Naive thymus-derived CD8-positive, alpha-beta T cell (primary cell): ENCODE measurements around the gene ATAD3B. TPM values are rescaled to one million over a fixed set of nuclear protein-coding genes. Genes with fewer than 3 reads are reported as not detected.
"Not testable (repeated sequence)": the region's sequence is repeated elsewhere in the genome, so short reads cannot be mapped to it uniquely, and the experiment has no call there.

ENCODE experiments used
- ATAC-seq, 2 donors: fragments of 150-1000 bp; cut with Tn5 transposase in 1 of 2; sonication (Bioruptor Pico), chemical (Tn5 transposase) in 1 of 2; 1 replicate in 1 of 2; 2 replicates in 1 of 2; pipeline ENCODE4 v1.10.0; 2021; ENCODE audit warnings: mild to moderate bottlenecking in 2 of 2, moderate library complexity in 2 of 2
- POLR2A ChIA-PET: fragments of 350-600 bp; sonication (Branson Sonifier 250); formaldehyde crosslinking; loops from one replicate; lab custom pipeline; 2021; ENCODE audit warnings: antibody characterized with exemption; lab: Charles Lee
- DNase-seq, 10 donors: peaks; one replicate each; pipeline versions ENCODE4 v3.0.0 to v3.0.0-alpha.2; 2020 to 2022
- H3K27ac Mint-ChIP-seq, 10 donors: one replicate each; pipeline ENCODE4 v1.8.0; 2020 to 2022; ENCODE audit warnings: mild to moderate bottlenecking in 10 of 10, mixed read lengths in 10 of 10, moderate library complexity in 4 of 10, inconsistent platforms in 1 of 10
- H3K27me3 Mint-ChIP-seq, 5 donors: one replicate each; pipeline ENCODE4 v1.8.0; 2021 to 2022; ENCODE audit warnings: mixed read lengths in 5 of 5
- H3K36me3 Mint-ChIP-seq, 3 donors: one replicate each; pipeline ENCODE4 v1.8.0; 2020 to 2022; ENCODE audit warnings: mixed read lengths in 3 of 3, mild to moderate bottlenecking in 2 of 3, inconsistent platforms in 1 of 3
- H3K4me1 Mint-ChIP-seq, 4 donors: one replicate each; pipeline ENCODE4 v1.8.0; 2021 to 2022; ENCODE audit warnings: mixed read lengths in 4 of 4
- H3K4me3 Mint-ChIP-seq, 10 donors: one replicate each; pipeline ENCODE4 v1.8.0; 2020 to 2022; ENCODE audit warnings: mild to moderate bottlenecking in 10 of 10, mixed read lengths in 10 of 10, moderate library complexity in 6 of 10, inconsistent platforms in 1 of 10
- H3K9me3 Mint-ChIP-seq, 9 donors: one replicate each; pipeline ENCODE4 v1.8.0; 2020 to 2022; ENCODE audit warnings: mixed read lengths in 9 of 9, mild to moderate bottlenecking in 3 of 9, inconsistent platforms in 1 of 9, moderate library complexity in 1 of 9
- polyA plus RNA-seq, 3 donors: library from polyadenylated mRNA; unstranded; fragments of 300-500 nt; fragmentation: Illumina TruSeq; gene quantifications; one replicate each; pipeline ENCODE4 v1.2.3, GENCODE V29; 2021
- total RNA-seq, 8 experiments: library from RNA in 2 of 8; stranded (reverse) in 2 of 8; gene quantifications; one replicate each; pipeline ENCODE4 v1.2.3 and lab custom pipeline; 2021 to 2026

The ATAD3B gene
- total and polyA plus RNA-seq, 5 experiments from 2014 or later = 2.4 to 50.9 (median 5.6) TPM

DNA sequence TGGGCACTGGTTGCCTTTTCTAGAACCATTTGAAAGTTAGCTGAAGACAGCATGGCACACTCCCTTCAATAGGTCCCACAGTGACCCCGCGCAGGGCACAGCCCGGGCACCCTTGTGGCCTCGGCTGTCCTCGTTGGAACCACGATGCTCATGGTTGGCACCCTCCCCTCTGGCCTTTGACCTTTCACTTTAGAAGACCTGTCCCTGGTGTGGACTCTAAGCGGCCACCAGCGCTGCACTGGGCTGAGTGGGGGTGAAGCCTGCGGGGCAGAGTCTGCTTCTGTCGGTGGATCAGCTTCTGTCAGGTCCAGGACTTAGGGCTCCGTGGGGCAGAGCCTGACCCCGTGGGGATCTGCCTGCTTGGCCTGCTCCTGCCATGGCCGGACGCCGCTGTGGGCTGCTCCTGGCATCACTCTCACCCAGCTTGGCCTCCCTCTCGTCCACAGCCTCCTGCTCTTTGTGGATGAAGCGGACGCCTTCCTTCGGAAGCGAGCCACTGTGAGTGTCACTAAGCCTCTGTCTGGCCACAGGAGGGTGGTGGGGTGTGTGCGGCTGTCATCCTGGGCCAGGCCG lies 14.8 kb upstream of the ATAD3B start:
- H3K4me1 Mint-ChIP-seq, H3K4me3 Mint-ChIP-seq, H3K27ac Mint-ChIP-seq, ATAC-seq, DNase-seq, H3K36me3 Mint-ChIP-seq, H3K27me3 Mint-ChIP-seq, POLR2A ChIA-PET, H3K9me3 Mint-ChIP-seq: not testable (repeated sequence)

DNA sequence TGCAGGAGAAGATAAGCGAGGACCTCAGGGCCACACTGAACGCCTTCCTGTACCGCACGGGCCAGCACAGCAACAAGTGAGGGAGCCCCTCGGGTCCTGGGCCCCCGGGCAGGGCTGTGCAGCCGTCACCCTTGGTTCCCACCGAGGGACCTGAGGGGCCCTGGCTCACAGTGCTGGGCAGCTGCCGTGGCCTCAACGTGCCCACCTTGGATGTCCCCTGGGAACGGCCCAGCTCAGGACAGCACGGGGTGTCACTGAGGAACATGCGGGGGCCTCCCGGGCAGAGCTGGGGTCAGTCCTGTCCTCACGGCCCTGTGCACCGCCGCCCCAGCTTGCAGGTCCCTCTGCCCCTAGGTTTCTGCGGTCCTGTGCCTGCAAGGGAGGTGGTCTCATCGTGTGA lies 12.4 kb upstream of the ATAD3B start:
- H3K27me3 Mint-ChIP-seq, H3K4me1 Mint-ChIP-seq, DNase-seq, ATAC-seq, H3K36me3 Mint-ChIP-seq, H3K4me3 Mint-ChIP-seq, H3K27ac Mint-ChIP-seq, POLR2A ChIA-PET, H3K9me3 Mint-ChIP-seq: not testable (repeated sequence)

DNA sequence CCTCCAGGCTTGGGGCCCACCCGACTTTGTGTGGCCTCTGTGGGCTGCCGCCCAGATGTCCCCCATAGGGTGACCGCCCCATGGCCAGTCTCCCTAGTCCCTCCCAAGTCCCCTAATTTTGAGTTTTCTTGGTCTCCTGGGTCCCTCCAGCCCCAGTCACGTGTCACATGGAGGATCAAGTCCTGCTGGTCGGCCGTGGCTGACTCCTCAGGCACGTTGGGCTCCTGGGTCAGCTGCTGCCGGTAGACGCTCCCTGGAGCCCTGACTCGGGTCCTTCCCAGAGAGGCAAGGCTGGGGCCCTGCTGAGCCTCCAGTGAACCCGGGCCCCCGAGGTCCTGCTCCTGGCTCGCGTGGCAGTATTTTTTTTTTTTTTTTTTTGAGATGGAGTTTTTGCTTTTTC lies 11.9 kb upstream of the ATAD3B start:
- H3K9me3 Mint-ChIP-seq = not testable (repeated sequence)

DNA sequence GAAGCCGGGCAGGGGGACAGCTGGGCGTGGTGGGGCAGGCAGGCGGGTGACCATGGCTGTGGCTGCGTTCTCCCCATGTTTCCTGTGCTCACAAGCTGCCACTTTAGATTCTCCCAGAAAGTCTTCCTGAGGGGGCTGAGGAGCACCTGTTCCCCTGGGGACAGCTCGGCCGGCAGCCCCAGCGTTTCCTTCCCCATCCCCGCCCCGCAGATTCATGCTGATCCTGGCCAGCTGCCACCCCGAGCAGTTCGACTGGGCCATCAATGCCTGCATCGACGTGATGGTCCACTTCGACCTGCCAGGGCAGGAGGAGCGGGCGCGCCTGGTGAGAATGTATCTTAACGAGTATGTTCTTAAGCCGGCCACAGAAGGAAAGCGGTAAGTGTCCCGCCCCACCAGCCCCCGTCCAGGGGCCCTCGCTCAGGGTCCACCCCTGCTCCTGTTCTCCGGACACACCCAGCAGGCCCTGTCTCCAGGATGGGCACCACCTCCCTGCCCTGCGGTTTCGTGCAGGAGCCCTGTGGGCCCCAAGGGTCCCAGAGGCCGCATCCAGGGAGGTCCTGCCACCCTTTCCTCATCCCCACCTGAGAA lies 10.9 kb upstream of the ATAD3B start:
- POLR2A ChIA-PET = no interaction called here
- ATAC-seq (no peak), DNase-seq (no peak)
- Mint-ChIP-seq H3K36me3 (no peaks in the 10 kb centered on the region), H3K27ac (no peak overlapping the region), H3K27me3 (peaks cover 0 to 10% (median under 1%) of the 10 kb centered on the region in 5 donors), H3K9me3 (no peaks in the 10 kb centered on the region), H3K4me3 (no peak overlapping the region), H3K4me1 (peaks cover 0 to 4% (median 0%) of the 10 kb centered on the region in 4 donors)

More for the DNA sequence above, 11.9 kb upstream of the ATAD3B start:
- H3K36me3 Mint-ChIP-seq, DNase-seq, H3K4me3 Mint-ChIP-seq, POLR2A ChIA-PET, H3K27me3 Mint-ChIP-seq, ATAC-seq, H3K4me1 Mint-ChIP-seq, H3K27ac Mint-ChIP-seq: not testable (repeated sequence)

DNA sequence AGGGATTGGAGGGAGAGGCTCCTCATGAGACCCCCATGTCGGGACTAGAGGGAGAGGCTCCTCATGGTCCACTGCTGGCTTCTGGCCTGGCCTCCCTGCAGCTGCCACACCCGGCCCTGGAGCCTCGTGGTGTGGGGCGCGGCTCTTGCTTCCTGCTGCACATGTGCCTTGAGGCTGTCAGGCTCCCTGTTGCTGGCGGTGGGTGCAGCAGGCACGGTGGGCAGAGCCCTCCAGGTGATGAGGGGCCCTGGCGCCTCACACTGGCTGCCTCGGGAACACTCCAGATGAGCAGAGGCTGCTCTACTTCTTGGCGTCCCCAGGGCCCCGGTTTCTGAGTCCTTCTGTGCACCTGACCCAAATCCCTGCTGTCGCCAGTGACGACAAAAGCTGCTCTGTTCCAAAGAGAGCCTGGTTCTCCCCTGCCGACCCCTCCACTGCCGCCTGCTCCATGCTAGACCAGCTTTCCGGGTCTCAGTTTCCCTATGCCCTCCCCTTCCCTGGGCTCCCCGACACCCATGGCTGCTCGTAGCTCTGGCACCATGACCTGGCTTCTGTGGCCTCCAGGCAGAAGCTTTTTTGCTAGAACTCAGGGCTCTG lies 9.7 kb upstream of the ATAD3B start:
- DNase-seq (no peak), ATAC-seq (no peak)
- POLR2A ChIA-PET = no interaction called here
- Mint-ChIP-seq H3K4me1 (peaks cover 0 to 4% (median 0%) of the 10 kb centered on the region in 4 donors), H3K36me3 (no peaks in the 10 kb centered on the region), H3K4me3 (peak overlapping the region in 5 of 10 donors; percentile 50 to 83 (median 73)), H3K27ac (peak overlapping the region in 5 of 10 donors; percentile 66 to 85 (median 82)), H3K9me3 (no peaks in the 10 kb centered on the region), H3K27me3 (peaks cover 0 to 12% (median 4%) of the 10 kb centered on the region in 5 donors)

DNA sequence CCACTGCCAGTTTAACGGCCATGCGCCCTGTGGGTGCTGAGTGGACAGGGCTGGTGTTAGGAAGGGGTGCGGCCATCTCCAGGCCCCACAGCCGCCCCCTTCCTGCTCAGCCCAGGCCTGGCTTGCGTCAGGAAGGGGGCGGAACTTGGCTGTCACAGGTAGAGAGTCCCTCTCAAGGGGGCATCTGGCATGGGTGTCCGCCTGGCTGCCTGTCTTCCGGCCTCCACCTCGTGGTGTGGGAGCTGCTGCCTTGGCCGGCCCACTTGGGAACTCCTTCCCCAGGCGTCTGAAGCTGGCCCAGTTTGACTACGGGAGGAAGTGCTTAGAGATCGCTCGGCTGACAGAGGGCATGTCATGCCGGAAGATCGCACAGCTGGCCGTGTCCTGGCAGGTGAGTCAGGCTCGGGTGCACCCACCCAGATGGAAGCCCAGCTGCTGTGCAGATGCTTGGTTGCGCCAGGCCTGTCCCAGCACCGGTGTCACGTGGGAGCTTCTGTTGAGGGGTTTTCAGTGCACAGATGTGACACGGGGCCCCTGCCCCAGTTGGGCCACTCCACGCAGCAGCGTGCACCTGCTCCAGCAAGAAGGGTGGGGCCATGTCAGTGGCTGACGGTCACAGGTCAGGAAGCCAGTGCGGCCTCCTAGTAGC lies 9.1 kb upstream of the ATAD3B start:
- POLR2A ChIA-PET = no interaction called here
- ATAC-seq (peak; percentile 54 to 80), DNase-seq (peak in 2 of 10 donors; percentile 11 to 15)

DNA sequence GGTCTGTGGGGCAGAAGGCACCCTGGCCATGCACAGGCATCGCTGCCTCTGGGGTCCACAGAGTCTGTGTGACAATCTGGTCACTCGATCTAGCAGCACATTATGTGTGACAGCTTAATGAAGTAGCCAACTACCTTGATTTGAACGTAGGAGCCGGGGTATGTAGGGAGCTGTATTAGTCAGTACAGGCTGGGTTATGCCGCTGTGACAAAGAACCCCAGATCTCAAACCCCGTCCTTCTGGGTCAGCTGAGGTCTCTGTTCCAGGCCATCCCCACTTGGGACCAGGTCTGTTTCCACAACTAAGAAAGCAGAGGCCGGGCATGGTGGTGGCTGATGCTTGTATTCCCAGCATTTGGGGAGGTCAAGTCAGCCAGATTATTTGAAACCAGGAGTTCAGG lies 8.3 kb upstream of the ATAD3B start:
- ATAC-seq (no peak), DNase-seq (no peak)
- POLR2A ChIA-PET = no interaction called here
- Mint-ChIP-seq H3K36me3 (no peaks in the 10 kb centered on the region), H3K4me3 (peak overlapping the region in 1 of 10 donors; percentile 73), H3K27ac (no peak overlapping the region), H3K27me3 (peaks cover 0 to 12% (median 4%) of the 10 kb centered on the region in 5 donors), H3K9me3 (no peaks in the 10 kb centered on the region), H3K4me1 (peaks cover 0 to 4% (median 0%) of the 10 kb centered on the region in 4 donors)

More for the DNA sequence above, 9.1 kb upstream of the ATAD3B start:
- H3K9me3 Mint-ChIP-seq = no peaks in the 10 kb centered on the region
- peaks cover 0 to 4% (median 0%) of the 10 kb centered on the region in 4 donors for H3K4me1 Mint-ChIP-seq
- no peaks in the 10 kb centered on the region for H3K36me3 Mint-ChIP-seq
- H3K27ac Mint-ChIP-seq = peak overlapping the region in 5 of 10 donors; percentile 66 to 85 (median 82)
- H3K27me3 Mint-ChIP-seq = peaks cover 0 to 12% (median 4%) of the 10 kb centered on the region in 5 donors
- H3K4me3 Mint-ChIP-seq = peak overlapping the region in 9 of 10 donors; percentile 50 to 83 (median 63)

DNA sequence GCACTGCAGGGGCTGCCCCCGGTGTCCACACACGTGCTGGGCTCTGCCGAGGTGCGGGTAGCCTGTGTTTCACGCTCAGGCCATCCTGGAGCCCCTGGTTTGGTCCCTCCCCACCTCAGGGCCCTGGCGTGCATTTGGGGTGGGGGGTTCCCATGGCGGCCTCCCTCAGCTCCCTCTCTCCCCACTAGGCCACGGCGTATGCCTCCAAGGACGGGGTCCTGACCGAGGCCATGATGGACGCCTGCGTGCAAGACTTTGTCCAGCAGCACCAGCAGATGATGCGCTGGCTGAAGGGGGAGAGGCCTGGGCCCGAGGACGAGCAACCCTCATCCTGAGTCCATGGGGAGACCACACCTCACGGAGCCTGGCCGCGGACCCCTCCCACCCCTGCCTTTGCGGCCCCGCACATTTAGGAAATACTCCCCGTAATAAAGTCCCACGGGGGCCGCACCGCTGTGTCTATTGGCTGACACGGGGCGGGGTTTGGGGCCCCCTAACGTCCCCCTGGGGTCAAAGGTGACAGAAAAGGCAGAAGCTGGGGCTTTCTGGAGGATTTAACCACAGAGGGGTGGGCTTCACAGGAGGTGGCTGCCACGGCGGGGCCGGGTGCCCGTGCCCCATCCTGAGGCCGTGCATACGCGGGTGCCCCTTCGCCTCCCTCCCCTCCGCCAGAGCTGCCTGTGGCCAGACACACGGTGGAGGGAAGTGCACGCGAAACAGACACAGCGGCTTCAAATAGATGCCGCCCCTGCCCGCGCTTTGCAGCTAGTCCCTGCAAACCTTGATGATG lies 3.2 kb upstream of the ATAD3B start:
- H3K27ac Mint-ChIP-seq, H3K4me3 Mint-ChIP-seq, DNase-seq, H3K9me3 Mint-ChIP-seq, ATAC-seq, H3K27me3 Mint-ChIP-seq, H3K36me3 Mint-ChIP-seq: not testable (repeated sequence)
- H3K4me1 Mint-ChIP-seq = peaks cover 7 to 25% (median 22%) of the 10 kb centered on the region in 4 donors
- POLR2A ChIA-PET = interaction anchor here (0.7 kb wide), 1 partner anchor 37 kb away, joined by 3 read pairs; no protein-coding TSS in a partner anchor

DNA sequence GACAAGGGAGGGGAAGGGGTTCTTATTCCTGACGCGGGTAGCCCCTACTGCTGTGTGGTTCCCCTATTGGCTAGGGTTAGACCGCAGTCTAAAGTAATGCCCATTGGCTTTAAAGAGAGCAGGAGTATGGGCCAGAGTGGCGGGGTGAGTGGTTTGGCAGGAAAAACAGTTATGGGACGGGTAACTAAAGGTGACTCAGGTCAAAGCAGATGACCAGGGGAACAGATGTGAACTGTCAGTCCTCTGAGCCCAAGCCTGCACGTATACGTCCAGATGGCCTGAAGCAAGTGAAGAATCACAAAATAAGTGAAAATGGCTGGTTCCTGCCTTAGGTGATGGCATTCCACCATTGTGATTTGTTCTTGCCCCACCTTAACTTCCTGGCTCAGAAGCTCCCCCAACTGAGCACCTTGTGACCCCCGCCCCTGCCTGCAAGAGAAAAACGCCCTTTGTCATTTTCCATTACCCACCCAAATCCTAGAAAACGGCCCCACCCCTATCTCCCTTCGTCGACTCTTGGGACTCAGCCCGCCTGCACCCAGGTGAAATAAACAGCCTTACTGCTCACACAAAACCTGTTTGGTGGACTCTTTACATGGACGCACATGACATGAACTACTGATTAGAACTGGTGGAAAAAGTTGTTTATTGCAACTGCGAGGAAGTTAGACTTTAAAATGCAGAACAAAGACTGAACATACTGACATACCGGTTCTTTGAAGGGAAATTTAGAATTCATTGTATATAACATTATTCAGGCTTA lies 758 bp upstream of the ATAD3B start:
- ATAC-seq = peak; percentile 31 to 38
- POLR2A ChIA-PET = interaction anchor here (0.7 kb wide), 1 partner anchor 111 kb away, joined by 6 read pairs; no protein-coding TSS in a partner anchor
- H3K27me3 Mint-ChIP-seq = peaks cover 0 to 2% (median 0%) of the 10 kb centered on the region in 5 donors
- no peaks in the 10 kb centered on the region for H3K9me3 Mint-ChIP-seq
- peaks cover 9 to 34% (median 28%) of the 10 kb centered on the region in 4 donors for H3K4me1 Mint-ChIP-seq
- H3K4me3 Mint-ChIP-seq = peak overlapping the region; percentile 81 to 97 (median 92)
- peak in 2 of 10 donors; percentile 18 to 29 for DNase-seq
- no peaks in the 10 kb centered on the region for H3K36me3 Mint-ChIP-seq
- peak overlapping the region; percentile 81 to 98 (median 92) for H3K27ac Mint-ChIP-seq

DNA sequence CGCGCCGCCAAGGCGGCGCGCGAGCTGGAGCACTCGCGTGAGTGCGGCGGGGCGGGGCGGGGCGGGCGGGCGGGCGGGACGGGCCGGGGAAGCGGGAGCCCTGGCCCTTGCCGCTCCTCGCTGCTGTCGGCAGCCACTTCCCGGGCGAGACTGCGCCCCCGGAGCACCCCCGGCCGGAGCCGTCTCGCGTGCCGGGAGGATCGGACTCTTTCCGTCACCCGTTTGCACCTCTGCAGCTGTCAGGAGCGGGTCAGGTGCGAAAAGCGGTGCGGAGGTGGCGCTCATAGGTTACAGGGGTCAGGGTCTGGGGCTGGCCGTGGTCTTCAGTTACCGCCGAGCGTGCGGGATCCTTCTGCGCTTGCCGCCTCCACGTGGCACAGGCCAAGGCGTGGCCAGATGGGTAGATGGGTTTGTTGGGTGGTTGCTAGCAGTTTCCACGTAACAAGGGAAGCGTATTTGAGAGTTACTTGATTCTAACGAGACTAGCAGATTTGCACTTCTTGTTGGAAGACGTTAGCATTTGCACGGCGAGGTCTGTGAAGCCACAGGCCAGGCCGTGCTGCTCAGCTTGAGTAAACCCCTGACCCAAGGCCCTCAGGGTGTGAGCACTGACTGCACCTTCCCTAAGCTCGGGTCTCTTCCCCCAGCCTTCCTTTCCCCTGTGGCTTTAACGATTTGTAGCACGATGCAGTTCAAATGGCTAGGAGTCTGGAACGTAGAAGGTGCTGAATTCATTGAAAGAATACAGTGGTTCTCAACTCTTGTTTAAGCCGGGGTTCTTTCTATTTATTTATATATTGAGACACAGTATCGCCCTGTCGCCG lies 700 bp downstream of the ATAD3B start:
- peaks cover 10 to 34% (median 30%) of the 10 kb centered on the region in 4 donors for H3K4me1 Mint-ChIP-seq
- POLR2A ChIA-PET = interaction anchor here (0.7 kb wide), 1 partner anchor 86 kb away, joined by 7 read pairs; no protein-coding TSS in a partner anchor
- ATAC-seq (peak; percentile 41 to 46), DNase-seq (peak in 6 of 10 donors; percentile 6 to 39 (median 30))
- not testable (repeated sequence) for H3K36me3 Mint-ChIP-seq, H3K27me3 Mint-ChIP-seq, H3K9me3 Mint-ChIP-seq
- peak overlapping the region; percentile 13 to 88 (median 76) for H3K27ac Mint-ChIP-seq
- H3K4me3 Mint-ChIP-seq = peak overlapping the region; percentile 67 to 84 (median 75)

DNA sequence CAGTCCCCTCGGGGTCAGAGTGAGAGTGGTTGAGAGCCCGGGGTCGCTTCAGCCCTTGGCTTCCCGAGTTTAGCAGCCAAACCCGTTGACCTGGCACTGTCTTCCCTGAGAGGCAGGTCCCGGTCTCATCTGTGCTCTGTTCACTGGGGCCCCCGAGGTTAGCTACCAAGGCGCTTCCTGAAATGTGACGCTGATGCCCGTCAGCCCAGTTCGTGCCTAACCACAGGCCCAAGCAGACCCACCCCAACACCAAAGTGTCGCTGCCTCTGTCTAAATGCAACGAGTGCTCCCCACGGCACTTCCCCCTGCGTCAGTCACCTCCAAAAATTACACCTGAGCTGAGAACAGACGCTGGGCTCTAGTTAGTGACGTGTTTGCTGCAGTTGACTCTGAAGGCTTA lies 4.4 kb downstream of the ATAD3B start:
- peak overlapping the region in 1 of 10 donors; percentile 61 for H3K27ac Mint-ChIP-seq
- not testable (repeated sequence) for H3K9me3 Mint-ChIP-seq, H3K4me3 Mint-ChIP-seq, ATAC-seq, DNase-seq, H3K27me3 Mint-ChIP-seq
- POLR2A ChIA-PET = interaction anchor here (0.7 kb wide), 2 partner anchors 139 to 422 kb away, joined by 3 to 7 read pairs; no protein-coding TSS in a partner anchor
- H3K4me1 Mint-ChIP-seq = peaks cover 12 to 31% (median 24%) of the 10 kb centered on the region in 4 donors
- H3K36me3 Mint-ChIP-seq = peaks cover 0 to 30% (median 7%) of the 10 kb centered on the region in 3 donors
